ENCODE data around the gene DHRS7B.

Gene DHRS7B

GRCh38 chr17:21157586-21158370 lies 31.0 kb downstream of the DHRS7B start:
- DNase-seq: no peak
- TF ChIP-seq CTCF (IDR thresholded peaks at IDR 0.05): no peak
- Histone ChIP-seq H3K9me3 (peaks cover 0 to 5% (median 0%) of the 10 kb centered on the region in 3 donors), H3K4me1 (peaks cover 0 to 21% (median 11%) of the 10 kb centered on the region in 4 donors), H3K36me3 (no peaks in the 10 kb centered on the region), H3K4me3 (no peak overlapping the region), H3K27me3 (no peaks in the 10 kb centered on the region), H3K27ac (no peak overlapping the region)
- intact Hi-C loops (cut with DNase I; ENCODE audit: low total_unique reads): no loop called here

DNA sequence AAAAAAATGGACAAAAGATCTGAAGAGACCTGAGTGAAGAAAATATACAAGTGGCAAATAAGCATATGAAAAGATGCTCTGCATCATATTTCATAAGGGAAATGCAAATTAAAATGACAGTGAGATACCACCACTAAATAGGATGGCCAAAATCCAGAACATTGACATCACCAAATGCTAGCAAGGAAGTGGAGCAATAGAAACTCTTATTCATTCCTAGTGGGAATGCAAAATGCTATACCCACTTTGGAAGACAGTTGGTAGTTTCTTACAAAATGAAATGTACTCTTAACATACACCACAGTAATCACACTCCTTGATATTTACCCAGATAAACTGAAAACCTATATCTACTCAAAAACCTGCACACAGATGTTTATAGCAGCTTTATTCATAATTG lies 33.6 kb downstream of the DHRS7B start:
- H3K4me1 ChIP-seq: peaks cover 0 to 46% (median 28%) of the 10 kb centered on the region in 4 donors
- peaks cover 0 to 3% (median 0%) of the 10 kb centered on the region in 3 donors for H3K9me3 ChIP-seq
- no peaks in the 10 kb centered on the region for H3K27me3 ChIP-seq
- no peak overlapping the region for H3K4me3 ChIP-seq
- H3K36me3 ChIP-seq: no peaks in the 10 kb centered on the region
- DNase-seq: no peak
- no peak overlapping the region for H3K27ac ChIP-seq
- no peak for TF ChIP-seq CTCF (IDR thresholded peaks at IDR 0.05)
- intact Hi-C loops (cut with DNase I; ENCODE audit: low total_unique reads): no loop called here

DNA sequence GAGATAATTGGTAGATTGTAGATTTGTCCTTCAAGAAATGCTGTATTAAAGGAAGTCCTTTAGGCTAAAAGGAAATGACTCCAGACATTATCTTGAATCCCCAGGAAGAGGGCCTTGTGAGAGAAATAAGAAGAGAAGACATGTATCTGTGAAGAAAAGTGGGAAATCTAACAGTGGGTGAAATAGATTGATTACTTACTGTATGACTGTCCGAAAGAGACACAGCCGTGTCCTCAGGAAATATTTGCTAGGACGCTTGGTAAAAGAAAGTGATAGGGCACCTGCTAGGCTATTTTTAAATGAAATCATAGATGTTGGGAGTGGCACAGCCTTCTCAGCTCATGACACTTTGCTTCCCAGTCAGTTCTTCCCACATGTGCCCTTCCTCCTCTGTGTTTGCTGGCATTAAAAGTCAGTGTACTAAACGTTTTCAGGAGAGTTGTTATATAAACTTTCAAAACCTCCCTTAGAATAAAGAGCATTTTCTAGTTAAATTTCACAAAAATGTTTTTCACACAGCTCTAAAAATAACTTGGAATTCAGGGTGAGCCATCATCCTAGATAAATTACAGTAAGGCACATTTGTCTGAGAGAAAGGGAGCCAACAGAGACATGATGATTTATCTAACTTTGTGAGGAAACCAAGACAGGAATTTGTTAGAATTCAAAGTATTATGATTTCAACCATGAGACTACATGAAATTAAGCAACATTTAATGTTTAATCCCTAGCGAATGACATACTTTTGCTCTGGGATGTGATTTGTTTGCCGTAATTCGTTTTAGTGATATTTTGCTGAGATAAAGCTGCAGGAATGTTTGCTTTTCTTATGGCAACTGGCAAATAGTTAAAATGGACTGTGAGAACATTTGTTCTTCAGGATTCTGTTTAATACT lies 35.0 kb downstream of the DHRS7B start:
- intact Hi-C loops (cut with DNase I; ENCODE audit: low total_unique reads): no loop called here
- Histone ChIP-seq H3K4me1 (peaks cover 0 to 59% (median 41%) of the 10 kb centered on the region in 4 donors), H3K4me3 (no peak overlapping the region), H3K36me3 (no peaks in the 10 kb centered on the region), H3K27ac (peak overlapping the region; percentile 39 to 88), H3K9me3 (no peaks in the 10 kb centered on the region), H3K27me3 (no peaks in the 10 kb centered on the region)
- TF ChIP-seq CTCF (IDR thresholded peaks at IDR 0.05): no peak
- no peak for DNase-seq

- no peak for DNase-seq
- H3K4me1 ChIP-seq: peaks cover 0 to 65% (median 46%) of the 10 kb centered on the region in 4 donors
- H3K27me3 ChIP-seq: no peaks in the 10 kb centered on the region
- no peaks in the 10 kb centered on the region for H3K9me3 ChIP-seq
- H3K36me3 ChIP-seq: no peaks in the 10 kb centered on the region
- no peak for TF ChIP-seq CTCF (IDR thresholded peaks at IDR 0.05)
- intact Hi-C loops (cut with DNase I; ENCODE audit: low total_unique reads): no loop called here
- H3K4me3 ChIP-seq: no peak overlapping the region
- peak overlapping the region; percentile 39 to 88 for H3K27ac ChIP-seq
Measured at GRCh38 chr17:21162394-21162775, 35.6 kb downstream of the DHRS7B start.

GRCh38 chr17:21163101-21163500 lies 36.3 kb downstream of the DHRS7B start:
- no peak for TF ChIP-seq CTCF (IDR thresholded peaks at IDR 0.05)
- intact Hi-C loops (cut with DNase I; ENCODE audit: low total_unique reads): no loop called here
- Histone ChIP-seq H3K27me3 (no peaks in the 10 kb centered on the region), H3K9me3 (no peaks in the 10 kb centered on the region), H3K4me1 (peaks cover 0 to 73% (median 53%) of the 10 kb centered on the region in 4 donors), H3K4me3 (no peak overlapping the region), H3K36me3 (no peaks in the 10 kb centered on the region), H3K27ac (peak overlapping the region; percentile 39 to 88)
- no peak for DNase-seq
